ENCODE data around the gene SUSD5.

GRCh38 chr3:33201195-33201594 lies 17.4 kb downstream of the SUSD5 start:
- no peak for TF ChIP-seq CTCF (IDR thresholded peaks at IDR 0.05 in 4 of 5, conservative IDR thresholded peaks at IDR 0.05 in 1 of 5)
- no peak for TF ChIP-seq POLR2A (IDR thresholded peaks at IDR 0.05)
